CD4-positive, alpha-beta T cell treated with Interleukin-10 for 1 hour (primary cell): Measurements from ENCODE around the gene APOBEC3C.
A peak's percentile ranks its signal among the peaks of the same experiment; 100 is the strongest.
"Not testable (repeated sequence)": the region's sequence is repeated elsewhere in the genome, so short reads cannot be mapped to it uniquely, and the experiment has no call there.

Source experiments
- DNase-seq: peaks from one replicate; pipeline ENCODE4 v3.0.0-alpha.2; 2020

APOBEC3C gene

GRCh38 chr22:39013942-39014722 is at the start of gene APOBEC3C:
Gene APOBEC3C, plus strand, starts transcription at chr22:39014257. Its CDS starts 106 bp downstream, at chr22:39014363.
- DNase-seq: peak; percentile 84

GRCh38 chr22:38964306-38964705 is 49.8 kb upstream of the APOBEC3C start:
- no peak for DNase-seq

- DNase-seq: no peak
These were observed 49.1 kb upstream of the APOBEC3C start for GRCh38 chr22:38964989-38965388.

- no peak for DNase-seq
These were observed 48.3 kb upstream of the APOBEC3C start for GRCh38 chr22:38965614-38966379.

GRCh38 chr22:38966380-38966702 is 47.7 kb upstream of the APOBEC3C start:
- DNase-seq: no peak

GRCh38 chr22:38966942-38967341 is 47.1 kb upstream of the APOBEC3C start:
- no peak for DNase-seq

- DNase-seq: peak; percentile 24
These were observed 46.3 kb upstream of the APOBEC3C start for GRCh38 chr22:38967451-38968450.

GRCh38 chr22:38968801-38969200 is 45.3 kb upstream of the APOBEC3C start:
- no peak for DNase-seq

GRCh38 chr22:38970551-38970950 is 43.5 kb upstream of the APOBEC3C start:
- no peak for DNase-seq

GRCh38 chr22:38971202-38971601 is 42.9 kb upstream of the APOBEC3C start:
- DNase-seq: no peak

GRCh38 chr22:38971791-38972190 is 42.3 kb upstream of the APOBEC3C start:
- DNase-seq: no peak

- no peak for DNase-seq
These were observed 41.5 kb upstream of the APOBEC3C start for GRCh38 chr22:38972558-38972957.

GRCh38 chr22:38973289-38974169 is 40.5 kb upstream of the APOBEC3C start:
- peak; percentile 68 for DNase-seq

GRCh38 chr22:38974170-38974825 is 39.8 kb upstream of the APOBEC3C start:
- no peak for DNase-seq

GRCh38 chr22:38974826-38975175 is 39.3 kb upstream of the APOBEC3C start:
- DNase-seq: no peak

GRCh38 chr22:38977289-38977688 is 36.8 kb upstream of the APOBEC3C start:
- DNase-seq: not testable (repeated sequence)

- not testable (repeated sequence) for DNase-seq
These were observed 33.5 kb upstream of the APOBEC3C start for GRCh38 chr22:38980587-38980986.

- DNase-seq: no peak
These were observed 32.8 kb upstream of the APOBEC3C start for GRCh38 chr22:38981005-38981991.

GRCh38 chr22:38981992-38982927 is 31.8 kb upstream of the APOBEC3C start, which contains the start of gene APOBEC3B:
Gene APOBEC3B, plus strand, starts transcription at chr22:38982347. Its CDS starts 107 bp downstream, at chr22:38982454.
- peak; percentile 80 for DNase-seq
